SU-DHL-6 (cell line): Measurements from ENCODE around the gene MAP1B.

Source experiments
- EZH2phosphoT487 ChIP-seq: fragments of 200-600 bp; sonication (generic), shearing (Covaris generic); conservative IDR thresholded peaks from 2 replicates; pipeline ENCODE4 v1.6.1; 2018; ENCODE audit warnings: mild to moderate bottlenecking, antibody characterized with exemption, low read length, moderate library complexity, mixed read lengths
- TF ChIP-seq, protein P1 (sequence below): fragments of 200-600 bp; sonication (generic); IDR thresholded peaks from one replicate; pipeline ENCODE4 v1.5.1; 2017; ENCODE audit warnings: antibody characterized with exemption, mild to moderate bottlenecking, low read length, moderate library complexity; ENCODE audit not compliant: insufficient read depth, poor library complexity, severe bottlenecking

DNA sequence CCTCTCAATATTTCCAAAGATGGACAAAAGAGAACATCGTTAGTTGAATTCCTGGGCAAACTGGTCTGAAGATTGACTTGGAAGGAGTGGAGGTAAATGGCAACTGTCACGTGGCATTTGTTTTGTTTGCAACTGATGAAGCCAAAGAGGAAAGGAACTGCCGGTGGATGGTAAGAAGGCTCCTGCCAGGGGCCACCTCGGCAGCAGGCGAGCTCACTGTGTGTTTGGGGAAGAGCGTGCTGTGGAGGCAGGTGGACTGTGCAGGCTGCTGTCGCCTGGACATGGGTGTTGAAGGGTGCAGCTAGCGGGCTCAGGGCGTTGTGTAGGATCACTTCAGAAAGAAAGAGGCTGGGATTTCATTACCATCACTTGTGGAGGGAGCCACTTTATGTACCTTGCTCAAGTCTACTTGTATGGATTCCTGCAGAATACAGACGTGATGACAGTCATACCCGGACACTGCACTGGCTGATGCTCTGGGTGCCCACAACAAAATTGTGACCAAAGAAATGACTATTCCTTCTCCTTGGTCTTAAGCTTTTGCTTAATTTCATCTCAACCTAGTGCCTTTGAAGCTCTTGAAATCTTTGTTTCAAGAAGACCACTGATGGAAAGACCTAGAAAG, 72.7 kb downstream of the MAP1B start:
- TF ChIP-seq, protein P1, sequence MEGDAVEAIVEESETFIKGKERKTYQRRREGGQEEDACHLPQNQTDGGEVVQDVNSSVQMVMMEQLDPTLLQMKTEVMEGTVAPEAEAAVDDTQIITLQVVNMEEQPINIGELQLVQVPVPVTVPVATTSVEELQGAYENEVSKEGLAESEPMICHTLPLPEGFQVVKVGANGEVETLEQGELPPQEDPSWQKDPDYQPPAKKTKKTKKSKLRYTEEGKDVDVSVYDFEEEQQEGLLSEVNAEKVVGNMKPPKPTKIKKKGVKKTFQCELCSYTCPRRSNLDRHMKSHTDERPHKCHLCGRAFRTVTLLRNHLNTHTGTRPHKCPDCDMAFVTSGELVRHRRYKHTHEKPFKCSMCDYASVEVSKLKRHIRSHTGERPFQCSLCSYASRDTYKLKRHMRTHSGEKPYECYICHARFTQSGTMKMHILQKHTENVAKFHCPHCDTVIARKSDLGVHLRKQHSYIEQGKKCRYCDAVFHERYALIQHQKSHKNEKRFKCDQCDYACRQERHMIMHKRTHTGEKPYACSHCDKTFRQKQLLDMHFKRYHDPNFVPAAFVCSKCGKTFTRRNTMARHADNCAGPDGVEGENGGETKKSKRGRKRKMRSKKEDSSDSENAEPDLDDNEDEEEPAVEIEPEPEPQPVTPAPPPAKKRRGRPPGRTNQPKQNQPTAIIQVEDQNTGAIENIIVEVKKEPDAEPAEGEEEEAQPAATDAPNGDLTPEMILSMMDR: no peak
- TF ChIP-seq EZH2phosphoT487: no peak
